ENCODE measurements around the gene SLC24A3. TPM values are rescaled to one million over a fixed set of nuclear protein-coding genes. Genes with fewer than 3 reads are reported as not detected.

The SLC24A3 gene
- total and polyA plus RNA-seq, 2 experiments from 2014 or later, result 0.81 to 2.5 TPM

DNA sequence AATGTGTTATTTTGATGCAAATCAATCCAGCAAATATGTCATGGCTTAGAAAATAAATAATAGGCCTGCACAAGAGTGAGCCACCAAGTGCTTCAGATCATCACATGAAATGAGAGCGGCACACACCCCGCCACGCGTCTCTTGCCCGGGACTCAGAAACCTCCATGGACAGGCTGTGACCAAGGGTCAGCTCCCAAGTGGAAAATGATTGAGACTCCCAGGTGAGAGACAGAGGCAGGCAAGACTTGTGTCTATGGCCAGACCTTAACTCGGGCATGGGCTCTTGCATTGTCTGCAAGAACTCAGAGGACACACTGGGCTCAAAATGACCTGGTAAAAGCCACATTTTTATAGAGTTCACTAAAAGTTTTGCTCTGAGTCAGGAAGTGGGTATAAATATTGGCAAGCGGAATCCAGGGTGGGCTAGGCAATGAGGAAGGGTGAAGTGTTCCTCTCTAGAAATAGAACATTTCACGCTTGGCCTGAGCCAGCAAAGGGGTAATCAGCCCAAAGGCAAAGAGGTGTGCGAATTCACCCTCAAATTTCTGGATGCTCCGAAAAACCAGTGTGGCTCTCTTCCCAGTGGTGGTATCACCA lies 514.9 kb downstream of the SLC24A3 start:
- Histone ChIP-seq H3K27me3 (ENCODE audit: insufficient read depth) (no peaks in the 10 kb centered on the region), H3F3A (replicated peaks; ENCODE audit: low read depth) (no peaks in the 10 kb centered on the region), H3K9me2 (ENCODE audit: insufficient read depth) (0 out of 2 replicates have a peak, but pooled peaks cover 3% of the 10 kb centered on the region), H3K4me1 (ENCODE audit: insufficient read depth) (no peaks in the 10 kb centered on the region), H3K27ac (ENCODE audit: low read depth) (no peak overlapping the region), H3K79me2 (replicated peaks; ENCODE audit: insufficient read depth) (no peaks in the 10 kb centered on the region), H3K4me2 (no peak overlapping the region), H2AFZ (no peak overlapping the region), H3K4me3 (no peak overlapping the region), H4K20me1 (replicated peaks; ENCODE audit: insufficient read depth) (no peaks in the 10 kb centered on the region), H3K36me3 (ENCODE audit: insufficient read depth) (no peaks in the 10 kb centered on the region)
- H3K4me3 Mint-ChIP-seq, result no peak overlapping the region
- no peaks in the 10 kb centered on the region for H3K9me3 Mint-ChIP-seq
- H3K4me1 Mint-ChIP-seq, result no peaks in the 10 kb centered on the region
- ATAC-seq, result no peak
- H3K27ac Mint-ChIP-seq, result no peak overlapping the region
- H3K27me3 Mint-ChIP-seq (ENCODE audit: insufficient read depth, low read depth, poor library complexity), result peaks cover 4% of the 10 kb centered on the region
- TF ChIP-seq STAT1 (IDR thresholded peaks at IDR 0.05; ENCODE audit: unreplicated experiment), result no peak
- TF ChIP-seq EZH2phosphoT487 (IDR thresholded peaks at IDR 0.05; ENCODE audit: unreplicated experiment), result no peak
- TF ChIP-seq NANOG (IDR thresholded peaks at IDR 0.05; ENCODE audit: borderline replicate concordance), result no peak
- DNase-seq (ENCODE audit: low spot score), result no peak
- no peaks in the 10 kb centered on the region for H3K36me3 Mint-ChIP-seq (ENCODE audit: low read depth)

DNA sequence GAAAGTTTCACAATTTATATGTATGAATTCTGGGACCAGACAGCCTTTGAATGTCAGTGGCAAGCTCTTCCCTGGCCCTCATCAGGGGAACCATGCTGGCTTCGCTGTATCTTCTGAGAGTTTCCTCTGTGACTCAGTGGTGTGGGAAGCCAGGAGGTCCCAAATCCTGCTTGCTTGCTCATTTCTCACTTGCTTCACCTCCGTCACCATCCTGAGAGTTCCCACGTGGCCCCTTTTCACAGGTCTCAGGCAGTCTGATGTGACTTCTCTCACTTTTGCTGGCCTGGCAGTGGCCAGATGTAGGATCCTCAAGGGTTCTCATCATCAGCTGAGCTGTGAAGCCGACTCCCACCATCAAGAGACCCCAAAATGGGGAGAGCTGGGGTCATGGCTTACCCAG lies 517.2 kb downstream of the SLC24A3 start:
- Histone ChIP-seq H3F3A (replicated peaks; ENCODE audit: low read depth) (no peaks in the 10 kb centered on the region), H3K4me3 (no peak overlapping the region), H2AFZ (no peak overlapping the region), H4K20me1 (replicated peaks; ENCODE audit: insufficient read depth) (no peaks in the 10 kb centered on the region), H3K27me3 (ENCODE audit: insufficient read depth) (no peaks in the 10 kb centered on the region), H3K79me2 (replicated peaks; ENCODE audit: insufficient read depth) (no peaks in the 10 kb centered on the region), H3K4me1 (ENCODE audit: insufficient read depth) (no peaks in the 10 kb centered on the region), H3K9me2 (ENCODE audit: insufficient read depth) (0 out of 2 replicates have a peak, but pooled peaks cover 3% of the 10 kb centered on the region), H3K27ac (ENCODE audit: low read depth) (no peak overlapping the region), H3K4me2 (no peak overlapping the region), H3K36me3 (ENCODE audit: insufficient read depth) (no peaks in the 10 kb centered on the region)
- Mint-ChIP-seq H3K9me3 (no peaks in the 10 kb centered on the region), H3K4me1 (no peaks in the 10 kb centered on the region), H3K36me3 (ENCODE audit: low read depth) (no peaks in the 10 kb centered on the region), H3K4me3 (no peak overlapping the region), H3K27ac (no peak overlapping the region), H3K27me3 (ENCODE audit: insufficient read depth, low read depth, poor library complexity) (peaks cover 4% of the 10 kb centered on the region)
- TF ChIP-seq, protein P1, sequence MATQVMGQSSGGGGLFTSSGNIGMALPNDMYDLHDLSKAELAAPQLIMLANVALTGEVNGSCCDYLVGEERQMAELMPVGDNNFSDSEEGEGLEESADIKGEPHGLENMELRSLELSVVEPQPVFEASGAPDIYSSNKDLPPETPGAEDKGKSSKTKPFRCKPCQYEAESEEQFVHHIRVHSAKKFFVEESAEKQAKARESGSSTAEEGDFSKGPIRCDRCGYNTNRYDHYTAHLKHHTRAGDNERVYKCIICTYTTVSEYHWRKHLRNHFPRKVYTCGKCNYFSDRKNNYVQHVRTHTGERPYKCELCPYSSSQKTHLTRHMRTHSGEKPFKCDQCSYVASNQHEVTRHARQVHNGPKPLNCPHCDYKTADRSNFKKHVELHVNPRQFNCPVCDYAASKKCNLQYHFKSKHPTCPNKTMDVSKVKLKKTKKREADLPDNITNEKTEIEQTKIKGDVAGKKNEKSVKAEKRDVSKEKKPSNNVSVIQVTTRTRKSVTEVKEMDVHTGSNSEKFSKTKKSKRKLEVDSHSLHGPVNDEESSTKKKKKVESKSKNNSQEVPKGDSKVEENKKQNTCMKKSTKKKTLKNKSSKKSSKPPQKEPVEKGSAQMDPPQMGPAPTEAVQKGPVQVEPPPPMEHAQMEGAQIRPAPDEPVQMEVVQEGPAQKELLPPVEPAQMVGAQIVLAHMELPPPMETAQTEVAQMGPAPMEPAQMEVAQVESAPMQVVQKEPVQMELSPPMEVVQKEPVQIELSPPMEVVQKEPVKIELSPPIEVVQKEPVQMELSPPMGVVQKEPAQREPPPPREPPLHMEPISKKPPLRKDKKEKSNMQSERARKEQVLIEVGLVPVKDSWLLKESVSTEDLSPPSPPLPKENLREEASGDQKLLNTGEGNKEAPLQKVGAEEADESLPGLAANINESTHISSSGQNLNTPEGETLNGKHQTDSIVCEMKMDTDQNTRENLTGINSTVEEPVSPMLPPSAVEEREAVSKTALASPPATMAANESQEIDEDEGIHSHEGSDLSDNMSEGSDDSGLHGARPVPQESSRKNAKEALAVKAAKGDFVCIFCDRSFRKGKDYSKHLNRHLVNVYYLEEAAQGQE (IDR thresholded peaks at IDR 0.05; ENCODE audit: unreplicated experiment), result no peak
- DNase-seq (ENCODE audit: low spot score) (no peak), ATAC-seq (no peak)

DNA sequence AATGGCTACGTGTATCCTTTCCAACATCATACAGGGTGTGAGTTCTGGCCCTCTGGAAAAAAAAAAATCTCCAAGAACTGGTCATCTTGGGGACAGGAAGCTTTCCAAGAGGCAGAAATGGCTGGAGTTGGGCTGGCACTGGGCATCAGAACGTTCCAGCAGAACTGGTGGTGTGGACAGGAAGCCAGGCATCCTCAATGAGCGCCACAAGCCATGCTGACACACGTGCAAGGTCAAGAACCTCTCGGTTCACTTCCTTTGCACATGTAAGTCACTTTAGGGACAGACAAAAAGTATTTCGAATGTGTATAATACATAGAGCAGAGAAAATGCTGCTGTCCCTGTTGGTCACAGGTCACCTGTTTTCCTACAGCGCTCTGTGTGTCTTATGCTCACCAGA lies 518.3 kb downstream of the SLC24A3 start:
- Histone ChIP-seq H3K36me3 (ENCODE audit: insufficient read depth) (no peaks in the 10 kb centered on the region), H3K4me2 (no peak overlapping the region), H3K79me2 (replicated peaks; ENCODE audit: insufficient read depth) (no peaks in the 10 kb centered on the region), H3K27ac (ENCODE audit: low read depth) (no peak overlapping the region), H3K9me2 (ENCODE audit: insufficient read depth) (0 out of 2 replicates have a peak, but pooled peaks cover 3% of the 10 kb centered on the region), H3K4me3 (no peak overlapping the region), H3K27me3 (ENCODE audit: insufficient read depth) (no peaks in the 10 kb centered on the region), H2AFZ (no peak overlapping the region), H3F3A (replicated peaks; ENCODE audit: low read depth) (no peaks in the 10 kb centered on the region), H3K4me1 (ENCODE audit: insufficient read depth) (no peaks in the 10 kb centered on the region), H4K20me1 (replicated peaks; ENCODE audit: insufficient read depth) (no peaks in the 10 kb centered on the region)
- Mint-ChIP-seq H3K36me3 (ENCODE audit: low read depth) (no peaks in the 10 kb centered on the region), H3K4me3 (no peak overlapping the region), H3K27ac (no peak overlapping the region), H3K9me3 (no peaks in the 10 kb centered on the region), H3K27me3 (ENCODE audit: insufficient read depth, low read depth, poor library complexity) (peaks cover 6% of the 10 kb centered on the region), H3K4me1 (peaks cover 6% of the 10 kb centered on the region; the same call in 2 of the 3 replicates)
- no peak for DNase-seq (ENCODE audit: low spot score)
- no peak for ATAC-seq
- TF ChIP-seq STAT1 (IDR thresholded peaks at IDR 0.05; ENCODE audit: unreplicated experiment) (no peak), JUNB (IDR thresholded peaks at IDR 0.05; ENCODE audit: unreplicated experiment) (no peak), CREB1 (CRISPR knock-in tag; IDR thresholded peaks at IDR 0.05; ENCODE audit: low read depth) (no peak)
- TF ChIP-seq, protein P2, sequence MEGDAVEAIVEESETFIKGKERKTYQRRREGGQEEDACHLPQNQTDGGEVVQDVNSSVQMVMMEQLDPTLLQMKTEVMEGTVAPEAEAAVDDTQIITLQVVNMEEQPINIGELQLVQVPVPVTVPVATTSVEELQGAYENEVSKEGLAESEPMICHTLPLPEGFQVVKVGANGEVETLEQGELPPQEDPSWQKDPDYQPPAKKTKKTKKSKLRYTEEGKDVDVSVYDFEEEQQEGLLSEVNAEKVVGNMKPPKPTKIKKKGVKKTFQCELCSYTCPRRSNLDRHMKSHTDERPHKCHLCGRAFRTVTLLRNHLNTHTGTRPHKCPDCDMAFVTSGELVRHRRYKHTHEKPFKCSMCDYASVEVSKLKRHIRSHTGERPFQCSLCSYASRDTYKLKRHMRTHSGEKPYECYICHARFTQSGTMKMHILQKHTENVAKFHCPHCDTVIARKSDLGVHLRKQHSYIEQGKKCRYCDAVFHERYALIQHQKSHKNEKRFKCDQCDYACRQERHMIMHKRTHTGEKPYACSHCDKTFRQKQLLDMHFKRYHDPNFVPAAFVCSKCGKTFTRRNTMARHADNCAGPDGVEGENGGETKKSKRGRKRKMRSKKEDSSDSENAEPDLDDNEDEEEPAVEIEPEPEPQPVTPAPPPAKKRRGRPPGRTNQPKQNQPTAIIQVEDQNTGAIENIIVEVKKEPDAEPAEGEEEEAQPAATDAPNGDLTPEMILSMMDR (conservative IDR thresholded peaks at IDR 0.05; ENCODE audit: low read depth in 2 of 2), result no peak
- TF ChIP-seq, protein P3, sequence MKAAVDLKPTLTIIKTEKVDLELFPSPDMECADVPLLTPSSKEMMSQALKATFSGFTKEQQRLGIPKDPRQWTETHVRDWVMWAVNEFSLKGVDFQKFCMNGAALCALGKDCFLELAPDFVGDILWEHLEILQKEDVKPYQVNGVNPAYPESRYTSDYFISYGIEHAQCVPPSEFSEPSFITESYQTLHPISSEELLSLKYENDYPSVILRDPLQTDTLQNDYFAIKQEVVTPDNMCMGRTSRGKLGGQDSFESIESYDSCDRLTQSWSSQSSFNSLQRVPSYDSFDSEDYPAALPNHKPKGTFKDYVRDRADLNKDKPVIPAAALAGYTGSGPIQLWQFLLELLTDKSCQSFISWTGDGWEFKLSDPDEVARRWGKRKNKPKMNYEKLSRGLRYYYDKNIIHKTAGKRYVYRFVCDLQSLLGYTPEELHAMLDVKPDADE (IDR thresholded peaks at IDR 0.05), result no peak
- TF ChIP-seq, protein P1 (IDR thresholded peaks at IDR 0.05; ENCODE audit: unreplicated experiment), result no peak
